ENCODE data around the gene KCTD17. TPM values are rescaled to one million over a fixed set of nuclear protein-coding genes. Genes with fewer than 3 reads are reported as not detected.

KCTD17 gene
- total RNA-seq, 1 donor from 2014 or later = 34.9 TPM

DNA sequence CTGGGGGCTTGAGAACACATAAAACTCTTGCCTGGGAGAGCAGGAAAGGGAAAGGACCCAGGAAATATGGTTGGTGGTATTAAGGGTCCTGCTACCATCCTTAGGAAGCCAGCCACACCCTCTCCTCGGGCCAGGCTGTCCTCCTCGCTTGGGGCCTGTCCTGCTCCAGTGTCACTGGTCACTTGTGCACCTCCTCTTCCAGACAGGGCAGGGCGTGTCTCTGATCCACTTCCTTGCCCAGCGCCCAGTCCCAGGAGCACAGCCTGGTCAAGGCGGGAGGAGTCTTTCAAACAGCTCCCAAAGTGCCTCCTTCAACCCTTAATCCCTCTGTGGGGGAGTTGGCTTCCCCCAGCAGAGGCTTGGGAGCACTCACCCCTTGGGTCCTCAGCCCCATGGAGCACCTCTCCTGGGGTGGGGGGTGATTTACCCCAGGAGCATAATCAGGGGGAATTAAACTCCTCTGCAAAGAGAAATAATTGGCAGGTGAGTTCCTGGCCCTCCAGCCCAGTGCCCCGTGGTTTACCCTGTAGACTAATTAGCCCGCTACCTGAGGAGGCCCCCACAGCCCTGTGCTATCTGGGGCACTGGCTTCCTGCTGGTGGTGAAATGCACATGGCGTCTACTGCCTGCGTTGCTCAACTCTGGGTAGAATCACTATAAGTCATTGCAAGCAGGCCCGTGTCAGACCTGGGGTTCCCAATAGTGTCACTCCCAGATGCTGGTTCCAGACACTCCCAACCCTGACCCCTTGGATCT is 49.9 kb downstream of the KCTD17 start:
- DNase-seq (ENCODE audit: low spot score in 2 of 2) = no peak
- no peak for TF ChIP-seq CTCF (IDR thresholded peaks at IDR 0.05)
- intact Hi-C loops (cut with DNase I) = no loop called here
- no peak overlapping the region for H3K4me3 ChIP-seq
- no peak overlapping the region for H3K27ac ChIP-seq
- H3K4me1 ChIP-seq = no peaks in the 10 kb centered on the region
- no peaks in the 10 kb centered on the region for H3K36me3 ChIP-seq
- no peaks in the 10 kb centered on the region for H3K27me3 ChIP-seq
- no peaks in the 10 kb centered on the region for H3K9me3 ChIP-seq

GRCh38 chr22:37103151-37103550 is 51.6 kb downstream of the KCTD17 start:
- intact Hi-C loops (cut with DNase I) = no loop called here

DNA sequence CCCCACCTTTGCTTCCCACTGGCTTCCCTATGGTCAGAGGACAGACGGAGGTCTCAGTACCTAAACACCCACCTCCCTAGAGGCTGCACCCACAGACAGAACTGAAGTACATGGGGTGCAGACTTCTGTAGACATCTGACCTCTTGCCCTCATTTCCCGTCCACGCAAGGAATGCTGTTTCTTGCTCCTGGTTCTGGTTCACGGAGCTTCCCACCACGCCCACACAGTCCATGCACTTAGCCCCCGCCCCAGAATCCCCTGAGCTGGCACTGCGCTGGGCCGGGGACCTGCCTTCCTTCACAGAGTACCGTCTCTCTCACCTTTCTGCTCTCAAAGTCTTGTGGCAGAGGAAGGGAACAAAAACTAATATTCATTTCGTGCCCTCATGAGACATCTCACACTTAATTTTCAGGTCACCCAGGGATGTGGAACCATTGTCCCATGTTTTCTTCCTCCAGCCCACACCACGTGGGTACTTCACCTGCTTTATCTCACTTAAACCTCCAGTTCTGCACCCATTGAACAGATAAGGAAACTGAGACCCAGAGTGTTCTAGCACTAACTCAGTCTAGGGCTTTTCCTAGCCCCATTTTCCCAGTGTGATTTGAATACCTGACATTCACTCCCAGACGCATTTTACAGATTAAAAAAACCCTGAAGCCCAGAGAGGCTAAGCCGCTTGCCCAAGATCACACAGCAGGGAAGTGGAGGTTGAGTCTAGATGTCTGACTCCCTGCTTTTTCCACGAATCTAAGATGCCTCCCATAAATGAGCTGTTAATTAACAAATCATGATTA is 52.3 kb downstream of the KCTD17 start:
- no peak overlapping the region for H3K27ac ChIP-seq
- no peak for TF ChIP-seq CTCF (IDR thresholded peaks at IDR 0.05)
- no peaks in the 10 kb centered on the region for H3K36me3 ChIP-seq
- no peaks in the 10 kb centered on the region for H3K9me3 ChIP-seq
- no peaks in the 10 kb centered on the region for H3K4me1 ChIP-seq
- intact Hi-C loops (cut with DNase I) = no loop called here
- DNase-seq (ENCODE audit: low spot score in 2 of 2) = no peak
- no peaks in the 10 kb centered on the region for H3K27me3 ChIP-seq
- no peak overlapping the region for H3K4me3 ChIP-seq

More at GRCh38 chr22:37103151-37103550, 51.6 kb downstream of the KCTD17 start:
- H3K4me3 ChIP-seq = no peak overlapping the region
- H3K27ac ChIP-seq = no peak overlapping the region
- no peaks in the 10 kb centered on the region for H3K4me1 ChIP-seq
- no peaks in the 10 kb centered on the region for H3K9me3 ChIP-seq
- H3K36me3 ChIP-seq = no peaks in the 10 kb centered on the region
- TF ChIP-seq CTCF (IDR thresholded peaks at IDR 0.05) = no peak
- no peak for DNase-seq (ENCODE audit: low spot score in 2 of 2)
- H3K27me3 ChIP-seq = no peaks in the 10 kb centered on the region

DNA sequence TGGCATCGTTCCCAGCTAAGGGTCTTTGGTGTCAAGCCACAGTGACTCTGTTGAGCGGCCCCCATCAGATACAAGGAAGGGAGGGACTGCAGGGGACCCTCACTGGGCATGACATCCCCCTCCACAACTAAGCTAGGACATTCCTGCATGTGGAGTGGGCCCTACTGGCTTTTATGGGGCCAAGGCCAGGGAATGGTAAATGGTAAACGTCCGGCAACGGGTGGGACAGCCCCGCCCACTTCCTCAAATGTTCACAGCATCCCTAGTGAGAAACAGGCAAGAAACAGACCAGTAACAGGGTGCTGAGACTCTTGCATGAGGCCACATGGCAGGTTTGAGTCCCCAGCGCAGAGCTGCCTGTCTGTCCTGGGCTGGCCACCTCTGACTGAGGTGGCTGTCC is 53.6 kb downstream of the KCTD17 start:
- no peaks in the 10 kb centered on the region for H3K4me1 ChIP-seq
- no peaks in the 10 kb centered on the region for H3K27me3 ChIP-seq
- no peak overlapping the region for H3K4me3 ChIP-seq
- TF ChIP-seq CTCF (IDR thresholded peaks at IDR 0.05) = no peak
- DNase-seq (ENCODE audit: low spot score in 2 of 2) = no peak
- no peak overlapping the region for H3K27ac ChIP-seq
- intact Hi-C loops (cut with DNase I) = no loop called here
- H3K36me3 ChIP-seq = no peaks in the 10 kb centered on the region
- no peaks in the 10 kb centered on the region for H3K9me3 ChIP-seq

DNA sequence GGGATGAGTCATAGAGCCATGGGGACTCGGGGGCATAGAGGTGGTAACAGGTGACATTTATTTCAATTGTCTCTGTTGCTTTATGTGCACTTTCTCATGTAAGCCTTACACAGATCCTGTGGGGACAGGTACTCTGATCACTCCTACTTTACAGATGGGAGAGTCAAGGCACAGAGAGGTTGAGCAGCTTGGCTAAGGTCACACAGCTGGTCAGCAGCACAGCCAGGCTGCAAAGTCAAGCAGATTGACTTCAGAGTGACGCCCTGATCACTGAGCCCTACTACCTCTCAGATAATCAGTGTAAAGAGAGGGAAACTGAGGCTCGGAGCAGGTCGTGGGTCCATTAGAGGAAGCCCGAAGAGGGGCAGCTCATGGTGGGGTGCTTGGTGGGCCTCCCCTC is 54.4 kb downstream of the KCTD17 start:
- Histone ChIP-seq H3K4me3 (no peak overlapping the region), H3K9me3 (no peaks in the 10 kb centered on the region), H3K27ac (no peak overlapping the region), H3K4me1 (no peaks in the 10 kb centered on the region), H3K27me3 (no peaks in the 10 kb centered on the region), H3K36me3 (no peaks in the 10 kb centered on the region)
- no peak for DNase-seq (ENCODE audit: low spot score in 2 of 2)
- intact Hi-C loops (cut with DNase I) = no loop called here
- no peak for TF ChIP-seq CTCF (IDR thresholded peaks at IDR 0.05)
